Testis (tissue), 2 donors: ENCODE data around the gene TNXB.

Experiments used
- POLR2A ChIP-seq: fragments of 450-650 bp; IDR thresholded peaks from one replicate; pipeline ENCODE4 v1.6.1; 2017; ENCODE audit warnings: antibody characterized with exemption, mild to moderate bottlenecking, moderate library complexity
- TF ChIP-seq, protein P1 (sequence below), 3 experiments: fragments of 450-650 bp in 2 of 3; fragments of 200-600 bp in 1 of 3; sonication (generic) in 1 of 3; IDR thresholded peaks; one replicate each; pipeline ENCODE4 v1.5.1; 2016 to 2019; ENCODE audit warnings: antibody characterized with exemption in 3 of 3, mild to moderate bottlenecking in 2 of 3, moderate library complexity in 1 of 3

DNA sequence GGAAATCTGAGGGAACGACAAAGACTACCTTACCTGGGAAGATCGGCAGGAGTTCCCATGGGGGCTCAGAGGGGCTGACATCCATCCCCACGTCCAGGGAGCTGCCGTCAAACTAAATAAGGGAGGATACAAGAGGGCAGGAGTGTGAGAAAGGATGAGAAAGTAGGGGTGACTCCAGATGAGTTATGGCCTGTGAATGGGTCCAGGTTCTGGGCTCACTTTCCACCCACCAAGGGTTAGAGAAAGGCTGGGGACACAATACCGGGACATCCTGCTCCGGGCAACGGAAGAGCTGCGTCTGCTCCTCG lies 18.2 kb upstream of the TNXB start:
- TF ChIP-seq, protein P1, sequence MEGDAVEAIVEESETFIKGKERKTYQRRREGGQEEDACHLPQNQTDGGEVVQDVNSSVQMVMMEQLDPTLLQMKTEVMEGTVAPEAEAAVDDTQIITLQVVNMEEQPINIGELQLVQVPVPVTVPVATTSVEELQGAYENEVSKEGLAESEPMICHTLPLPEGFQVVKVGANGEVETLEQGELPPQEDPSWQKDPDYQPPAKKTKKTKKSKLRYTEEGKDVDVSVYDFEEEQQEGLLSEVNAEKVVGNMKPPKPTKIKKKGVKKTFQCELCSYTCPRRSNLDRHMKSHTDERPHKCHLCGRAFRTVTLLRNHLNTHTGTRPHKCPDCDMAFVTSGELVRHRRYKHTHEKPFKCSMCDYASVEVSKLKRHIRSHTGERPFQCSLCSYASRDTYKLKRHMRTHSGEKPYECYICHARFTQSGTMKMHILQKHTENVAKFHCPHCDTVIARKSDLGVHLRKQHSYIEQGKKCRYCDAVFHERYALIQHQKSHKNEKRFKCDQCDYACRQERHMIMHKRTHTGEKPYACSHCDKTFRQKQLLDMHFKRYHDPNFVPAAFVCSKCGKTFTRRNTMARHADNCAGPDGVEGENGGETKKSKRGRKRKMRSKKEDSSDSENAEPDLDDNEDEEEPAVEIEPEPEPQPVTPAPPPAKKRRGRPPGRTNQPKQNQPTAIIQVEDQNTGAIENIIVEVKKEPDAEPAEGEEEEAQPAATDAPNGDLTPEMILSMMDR (IDR thresholded peaks at IDR 0.05) = no peak
- no peak for TF ChIP-seq POLR2A
